Astrocyte of the hippocampus (primary cell): ENCODE data around the gene COX4I1.

Experiments
- DNase-seq: peaks from one replicate; pipeline ENCODE4 v3.0.0; 2011; ENCODE audit warnings: low read depth, low spot score

COX4I1 gene

GRCh38 chr16:85799497-85800320, at the start of gene COX4I1, which contains the start of gene EMC8:
TSS of gene COX4I1 (plus strand) at chr16:85799695. CDS start at chr16:85801206, 1,511 bp downstream.
TSS of gene EMC8 (minus strand) at chr16:85799544. CDS start at chr16:85799295, 249 bp downstream.
- DNase-seq, result peak; percentile 97

- no peak for DNase-seq
These were observed 49.7 kb upstream of the COX4I1 start for GRCh38 chr16:85749771-85750145.

GRCh38 chr16:85750146-85750826, 49.2 kb upstream of the COX4I1 start:
- peak; percentile 48 for DNase-seq

- peak; percentile 70 for DNase-seq
These were observed 48.4 kb upstream of the COX4I1 start, which contains the start of gene C16orf74 for GRCh38 chr16:85750827-85751697. TSS of gene C16orf74 (minus strand) at chr16:85751096. CDS start at chr16:85735217, 15,879 bp downstream.

GRCh38 chr16:85751698-85752501, 47.6 kb upstream of the COX4I1 start:
- no peak for DNase-seq

GRCh38 chr16:85752511-85753420, 46.7 kb upstream of the COX4I1 start:
- DNase-seq, result peak; percentile 48

- DNase-seq, result no peak
These were observed 45.9 kb upstream of the COX4I1 start for GRCh38 chr16:85753559-85753958.

- no peak for DNase-seq
These were observed 45.5 kb upstream of the COX4I1 start for GRCh38 chr16:85753976-85754375.

- DNase-seq, result no peak
These were observed 45.1 kb upstream of the COX4I1 start for GRCh38 chr16:85754413-85754812.

- peak; percentile 51 for DNase-seq
These were observed 43.3 kb upstream of the COX4I1 start for GRCh38 chr16:85755929-85756768.

- peak; percentile 78 for DNase-seq
These were observed 42.1 kb upstream of the COX4I1 start for GRCh38 chr16:85757341-85757822.

- DNase-seq, result no peak
These were observed 40.4 kb upstream of the COX4I1 start for GRCh38 chr16:85759136-85759535.

GRCh38 chr16:85759631-85760419, 39.7 kb upstream of the COX4I1 start:
- no peak for DNase-seq

- DNase-seq, result no peak
These were observed 37.6 kb upstream of the COX4I1 start for GRCh38 chr16:85761861-85762260.

- peak; percentile 21 for DNase-seq
These were observed 36.5 kb upstream of the COX4I1 start for GRCh38 chr16:85762970-85763369.

- DNase-seq, result no peak
These were observed 35.9 kb upstream of the COX4I1 start for GRCh38 chr16:85763616-85764015.

GRCh38 chr16:85765211-85765610, 34.3 kb upstream of the COX4I1 start:
- no peak for DNase-seq

GRCh38 chr16:85765767-85766166, 33.7 kb upstream of the COX4I1 start:
- no peak for DNase-seq
